K562 (cell line): ENCODE results near the gene RBKS. TPM values are rescaled to one million over a fixed set of nuclear protein-coding genes. Genes with fewer than 3 reads are reported as not detected.
A peak's percentile ranks its signal among the peaks of the same experiment; 100 is the strongest.

Experiments
- ARNT ChIP-seq, 2 experiments: fragments of 450-650 bp; IDR thresholded peaks; 2 replicates each; pipeline ENCODE4 v1.6.1; 2016; ENCODE audit warnings: mild to moderate bottlenecking in 1 of 2
- CEBPB ChIP-seq: fragments of 450-650 bp; IDR thresholded peaks from 2 replicates; pipeline ENCODE4 v1.6.1; 2016; ENCODE audit warnings: missing genetic modification characterization, missing compliant biosample characterization
- CREM ChIP-seq: IDR thresholded peaks from 2 replicates; pipeline ENCODE4 v1.6.1; 2014; ENCODE audit warnings: antibody characterized with exemption, low read depth
- EP400 ChIP-seq: fragments of 450-650 bp; IDR thresholded peaks from 2 replicates; pipeline ENCODE4 v1.6.1; 2017; ENCODE audit warnings: antibody characterized with exemption, mild to moderate bottlenecking, moderate library complexity
- HBP1 ChIP-seq: fragments of 450-650 bp; formaldehyde crosslinking; IDR thresholded peaks from 2 replicates; pipeline ENCODE4 v1.4.0; 2022; ENCODE audit warnings: missing genetic modification characterization
- HLTF ChIP-seq: fragments of 450-650 bp; IDR thresholded peaks from 2 replicates; pipeline ENCODE4 v1.6.1; 2016
- HMG20A ChIP-seq: fragments of 450-650 bp; formaldehyde crosslinking; conservative IDR thresholded peaks from 2 replicates; pipeline ENCODE4 v1.4.0; 2020; ENCODE audit warnings: mild to moderate bottlenecking, mixed read lengths
- ILF3 ChIP-seq: fragments of 450-650 bp; IDR thresholded peaks from 2 replicates; pipeline ENCODE4 v1.6.1; 2018; ENCODE audit warnings: antibody characterized with exemption, mild to moderate bottlenecking, moderate library complexity, borderline replicate concordance
- JUN ChIP-seq, 2 experiments: sonication (generic) in 1 of 2; formaldehyde crosslinking in 1 of 2; IDR thresholded peaks; 2 replicates each; pipeline versions ENCODE4 v1.6.1 to v1.8.0; 2012 to 2022; ENCODE audit warnings: borderline replicate concordance in 2 of 2, mild to moderate bottlenecking in 2 of 2, improper control_type of control experiment in 1 of 2, low read depth in 1 of 2, low read length in 1 of 2, missing genetic modification reagents in 1 of 2
- MED1 ChIP-seq: sonication (generic); formaldehyde crosslinking; IDR thresholded peaks from 2 replicates; pipeline ENCODE4 v1.8.1; 2023; ENCODE audit warnings: missing genetic modification reagents, borderline replicate concordance
- NFE2L1 ChIP-seq: fragments of 450-650 bp; IDR thresholded peaks from 2 replicates; pipeline ENCODE4 v1.6.1; 2016; ENCODE audit warnings: missing genetic modification characterization, low read depth, mild to moderate bottlenecking, missing compliant biosample characterization, moderate library complexity, borderline replicate concordance
- NR3C1 ChIP-seq: sonication (generic); formaldehyde crosslinking; IDR thresholded peaks from 2 replicates; pipeline ENCODE4 v1.8.1; 2022; ENCODE audit warnings: missing genetic modification reagents
- POLR3A ChIP-seq: IDR thresholded peaks from 2 replicates; pipeline ENCODE4 v1.6.1; 2011; ENCODE audit warnings: borderline replicate concordance, mild to moderate bottlenecking, moderate library complexity; ENCODE audit not compliant: insufficient read length, insufficient read depth; ENCODE audit errors: extremely low read depth
- SRSF3 ChIP-seq: fragments of 200-400 bp; formaldehyde crosslinking; IDR thresholded peaks from 2 replicates; pipeline ENCODE4 v1.6.1; 2016; ENCODE audit warnings: mild to moderate bottlenecking, low read length, moderate library complexity; ENCODE audit not compliant: insufficient read depth
- TARDBP ChIP-seq: fragments of 450-650 bp; IDR thresholded peaks from 2 replicates; pipeline ENCODE4 v1.6.1; 2016
- TEAD4 ChIP-seq, 2 experiments: sonication (generic) in 1 of 2; formaldehyde crosslinking in 1 of 2; IDR thresholded peaks; 2 replicates each; pipeline versions ENCODE4 v1.6.1 to v1.8.0; 2012 to 2022; ENCODE audit warnings: borderline replicate concordance in 1 of 2, inconsistent platforms in 1 of 2, low read length in 1 of 2, mild to moderate bottlenecking in 1 of 2, missing genetic modification reagents in 1 of 2
- XRCC4 ChIP-seq: IDR thresholded peaks from one replicate; pipeline ENCODE4 v1.6.1; 2011; ENCODE audit not compliant: insufficient read depth, insufficient read length; ENCODE audit errors: extremely low read depth
- ZFP1 ChIP-seq: fragments of 450-650 bp; formaldehyde crosslinking; IDR thresholded peaks from 2 replicates; pipeline ENCODE4 v1.4.0; 2020; ENCODE audit warnings: mild to moderate bottlenecking, mixed read lengths
- ZNF124 ChIP-seq: sonication (generic); formaldehyde crosslinking; IDR thresholded peaks from 2 replicates; pipeline ENCODE4 v1.8.1; 2022; ENCODE audit warnings: missing genetic modification reagents
- ZNF384 ChIP-seq: IDR thresholded peaks from 2 replicates; pipeline ENCODE4 v1.6.1; 2012; ENCODE audit warnings: low read depth, low read length, improper control_type of control experiment
- polyA plus RNA-seq, 8 experiments: library from polyadenylated mRNA; depleted of rRNA in 4 of 8; stranded (reverse) in 5 of 8; unstranded in 3 of 8; fragments of >200 nt; fragmentation: Nextera tagmentation in 2 of 8; fragmentation: Illumina TruSeq in 1 of 8; extraction: Ambion mirVana in 2 of 8; extraction: Trizol in 1 of 8; gene quantifications; 2 replicates each; pipeline versions ENCODE4 v1.2.1 to v1.2.3, GENCODE V29; 2011 to 2014; ENCODE audit warnings: inconsistent platforms in 1 of 8, missing spikeins in 1 of 8
- total RNA-seq, 7 experiments: library from RNA; depleted of rRNA in 6 of 7; stranded (reverse); fragments of >200 nt in 6 of 7; fragmentation: Illumina TruSeq in 2 of 7; extraction: Trizol in 2 of 7; gene quantifications; 2 replicates each; pipeline versions ENCODE4 v1.2.1 to v1.2.3, GENCODE V29; 2011 to 2021; ENCODE audit warnings: low replicate concordance in 1 of 7
- TF ChIP-seq, protein P1 (sequence below): fragments of 450-650 bp; IDR thresholded peaks from 2 replicates; pipeline ENCODE4 v1.6.1; 2017; ENCODE audit warnings: mild to moderate bottlenecking, moderate library complexity
- TF ChIP-seq, protein P2 (sequence below): sonication (generic); formaldehyde crosslinking; IDR thresholded peaks from 2 replicates; pipeline ENCODE4 v1.8.0; 2022; ENCODE audit warnings: missing genetic modification reagents, mild to moderate bottlenecking, moderate library complexity, borderline replicate concordance
- TF ChIP-seq, protein P3 (sequence below): sonication (generic); formaldehyde crosslinking; IDR thresholded peaks from 2 replicates; pipeline ENCODE4 v1.8.0; 2022; ENCODE audit warnings: mild to moderate bottlenecking, low read depth, missing genetic modification reagents

Gene RBKS
- total and polyA plus RNA-seq, 9 of the 15 experiments (the other 6 are each of a cell fraction or from before 2014, with no cell fraction given), result 0.06 to 0.39 (median 0.19) TPM

GRCh38 chr2:27890146-27890923, at the start of gene RBKS, which contains the start of gene BABAM2 (continued):
- TF ChIP-seq JUN (IDR thresholded peaks at IDR 0.05; ENCODE audit: borderline replicate concordance, low read depth, low read length) (peak; percentile 42; the same call in 1 of the 2 replicates), JUN (CRISPR knock-in tag; IDR thresholded peaks at IDR 0.05; ENCODE audit: borderline replicate concordance) (peak; percentile 91; the same call in 1 of the 2 replicates), SRSF3 (no peak), TEAD4 (IDR thresholded peaks at IDR 0.05; ENCODE audit: low read length) (peak; percentile 25; the same call in 1 of the 2 replicates), TEAD4 (CRISPR knock-in tag; IDR thresholded peaks at IDR 0.05; ENCODE audit: borderline replicate concordance) (no peak), EP400 (no peak), NR3C1 (no peak), NFE2L1 (tag) (no peak), HLTF (peak; percentile 69; the same call in 1 of the 2 replicates), HMG20A (no peak), ZNF384 (no peak), XRCC4 (no peak), ILF3 (no peak), MED1 (CRISPR knock-in tag) (no peak), CEBPB (tag) (no peak), HBP1 (CRISPR knock-in tag) (0 out of 2 replicates have a peak, but pooled peaks have one; percentile 70), CREM (peak; percentile 64), ZFP1 (CRISPR knock-in tag) (no peak), POLR3A (no peak), ARNT (IDR thresholded peaks at IDR 0.05) (no peak), TARDBP (no peak), ZNF124 (CRISPR knock-in tag) (no peak)
- TF ChIP-seq, protein P1, sequence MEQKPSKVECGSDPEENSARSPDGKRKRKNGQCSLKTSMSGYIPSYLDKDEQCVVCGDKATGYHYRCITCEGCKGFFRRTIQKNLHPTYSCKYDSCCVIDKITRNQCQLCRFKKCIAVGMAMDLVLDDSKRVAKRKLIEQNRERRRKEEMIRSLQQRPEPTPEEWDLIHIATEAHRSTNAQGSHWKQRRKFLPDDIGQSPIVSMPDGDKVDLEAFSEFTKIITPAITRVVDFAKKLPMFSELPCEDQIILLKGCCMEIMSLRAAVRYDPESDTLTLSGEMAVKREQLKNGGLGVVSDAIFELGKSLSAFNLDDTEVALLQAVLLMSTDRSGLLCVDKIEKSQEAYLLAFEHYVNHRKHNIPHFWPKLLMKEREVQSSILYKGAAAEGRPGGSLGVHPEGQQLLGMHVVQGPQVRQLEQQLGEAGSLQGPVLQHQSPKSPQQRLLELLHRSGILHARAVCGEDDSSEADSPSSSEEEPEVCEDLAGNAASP, result no peak
- TF ChIP-seq, protein P2, sequence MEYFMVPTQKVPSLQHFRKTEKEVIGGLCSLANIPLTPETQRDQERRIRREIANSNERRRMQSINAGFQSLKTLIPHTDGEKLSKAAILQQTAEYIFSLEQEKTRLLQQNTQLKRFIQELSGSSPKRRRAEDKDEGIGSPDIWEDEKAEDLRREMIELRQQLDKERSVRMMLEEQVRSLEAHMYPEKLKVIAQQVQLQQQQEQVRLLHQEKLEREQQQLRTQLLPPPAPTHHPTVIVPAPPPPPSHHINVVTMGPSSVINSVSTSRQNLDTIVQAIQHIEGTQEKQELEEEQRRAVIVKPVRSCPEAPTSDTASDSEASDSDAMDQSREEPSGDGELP (CRISPR knock-in tag), result peak; percentile 92
- TF ChIP-seq, protein P3, sequence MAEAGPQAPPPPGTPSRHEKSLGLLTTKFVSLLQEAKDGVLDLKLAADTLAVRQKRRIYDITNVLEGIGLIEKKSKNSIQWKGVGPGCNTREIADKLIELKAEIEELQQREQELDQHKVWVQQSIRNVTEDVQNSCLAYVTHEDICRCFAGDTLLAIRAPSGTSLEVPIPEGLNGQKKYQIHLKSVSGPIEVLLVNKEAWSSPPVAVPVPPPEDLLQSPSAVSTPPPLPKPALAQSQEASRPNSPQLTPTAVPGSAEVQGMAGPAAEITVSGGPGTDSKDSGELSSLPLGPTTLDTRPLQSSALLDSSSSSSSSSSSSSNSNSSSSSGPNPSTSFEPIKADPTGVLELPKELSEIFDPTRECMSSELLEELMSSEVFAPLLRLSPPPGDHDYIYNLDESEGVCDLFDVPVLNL (CRISPR knock-in tag), result 0 out of 2 replicates have a peak, but pooled peaks have one; percentile 38
